Activated CD8-positive, alpha-beta memory T cell treated with anti-CD3 and anti-CD28 coated beads, Interleukin-2, amount 50 U/mL, for 4 hours (primary cell): ENCODE data around the gene CA11.

ENCODE experiments used
- DNase-seq: peaks from one replicate; pipeline ENCODE4 v3.0.0-alpha.2; 2020

Gene CA11

DNA sequence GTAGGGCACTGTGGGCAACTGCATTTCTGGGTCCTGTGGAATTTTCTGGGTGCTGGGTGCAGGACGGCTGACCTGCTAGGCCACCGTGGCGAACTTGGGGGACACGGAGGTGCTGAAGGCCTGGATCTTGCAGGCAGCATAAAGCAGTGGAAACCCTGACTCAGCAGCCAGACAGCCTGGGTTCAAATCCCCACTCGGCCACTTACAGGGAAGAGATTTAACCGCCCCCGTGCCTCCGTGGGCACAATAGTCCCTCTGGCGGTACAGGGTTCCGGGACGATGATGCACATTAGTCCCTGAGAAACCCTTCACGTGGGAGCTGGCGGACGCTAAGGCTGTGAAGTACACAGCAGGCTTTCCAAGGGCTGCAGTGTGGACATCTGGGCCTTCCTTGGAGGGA, 34.1 kb downstream of the CA11 start:
- no peak for DNase-seq

DNA sequence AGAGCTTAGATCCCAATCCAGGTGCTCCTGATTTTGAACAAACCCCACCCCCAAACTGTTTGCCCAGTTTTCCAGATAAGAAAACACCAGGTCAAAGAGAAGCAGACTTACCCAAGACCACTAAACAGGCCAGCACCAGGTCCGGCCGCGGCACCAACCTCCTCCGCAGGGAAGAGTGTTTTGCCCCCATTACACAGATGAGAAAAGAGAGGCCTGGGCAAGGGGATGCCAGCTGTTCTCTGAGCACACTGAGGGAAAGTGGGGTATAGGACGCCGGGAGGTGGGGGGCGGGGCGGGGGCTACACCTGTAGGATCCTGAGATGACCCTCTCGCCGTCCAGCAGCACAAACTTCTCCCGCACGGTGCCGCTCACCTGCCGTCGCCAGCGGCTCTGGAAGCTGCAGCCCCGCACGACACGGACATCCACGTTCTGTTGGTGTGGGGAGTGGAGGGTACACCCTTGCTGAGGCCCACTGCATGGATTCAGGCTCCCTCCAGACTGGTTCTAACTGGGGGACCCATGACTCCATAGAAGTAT, 36.3 kb downstream of the CA11 start:
- DNase-seq, result no peak

DNA sequence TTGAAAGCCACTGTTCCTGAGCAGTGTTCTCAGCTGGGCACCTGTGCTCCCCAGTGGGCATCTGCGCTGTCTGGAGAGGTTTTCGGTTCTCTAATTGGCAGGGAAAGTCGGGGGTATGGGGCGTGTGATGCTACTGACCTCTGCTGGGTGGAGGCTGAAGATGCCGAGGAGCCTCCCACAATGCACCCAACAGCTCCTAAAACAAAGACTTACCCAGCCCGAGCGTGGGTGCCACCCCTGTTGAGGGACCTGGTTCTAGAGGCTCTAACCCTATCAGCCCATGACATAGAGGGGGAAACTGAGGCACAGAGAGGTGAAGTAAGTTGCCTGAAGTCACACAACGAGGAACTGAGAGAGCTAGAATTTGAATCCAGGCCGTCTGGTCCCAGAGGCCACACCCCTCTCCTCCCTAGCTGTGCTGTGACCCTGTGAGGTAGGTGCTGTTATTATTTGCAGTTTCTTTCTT, 37.2 kb downstream of the CA11 start:
- DNase-seq, result peak; percentile 50

DNA sequence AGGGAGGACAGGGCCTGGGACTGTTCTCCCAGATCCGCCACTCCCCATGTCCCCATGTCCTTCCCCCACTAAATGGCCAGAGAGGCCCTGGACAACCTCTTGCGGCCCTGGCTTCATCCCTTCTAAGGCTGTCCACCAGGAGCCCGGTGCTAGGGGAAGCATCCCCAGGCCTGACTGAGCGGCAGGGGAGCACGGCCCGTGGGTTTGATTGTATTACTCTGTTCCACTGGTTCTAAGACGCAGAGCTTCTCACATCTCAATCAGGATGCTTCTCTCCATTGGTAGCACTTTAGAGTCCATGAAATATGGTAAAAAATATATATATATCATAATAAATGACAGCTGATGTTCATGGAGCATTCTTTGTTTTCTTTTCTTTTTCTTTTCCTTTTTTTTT, 38.6 kb downstream of the CA11 start:
- no peak for DNase-seq

DNA sequence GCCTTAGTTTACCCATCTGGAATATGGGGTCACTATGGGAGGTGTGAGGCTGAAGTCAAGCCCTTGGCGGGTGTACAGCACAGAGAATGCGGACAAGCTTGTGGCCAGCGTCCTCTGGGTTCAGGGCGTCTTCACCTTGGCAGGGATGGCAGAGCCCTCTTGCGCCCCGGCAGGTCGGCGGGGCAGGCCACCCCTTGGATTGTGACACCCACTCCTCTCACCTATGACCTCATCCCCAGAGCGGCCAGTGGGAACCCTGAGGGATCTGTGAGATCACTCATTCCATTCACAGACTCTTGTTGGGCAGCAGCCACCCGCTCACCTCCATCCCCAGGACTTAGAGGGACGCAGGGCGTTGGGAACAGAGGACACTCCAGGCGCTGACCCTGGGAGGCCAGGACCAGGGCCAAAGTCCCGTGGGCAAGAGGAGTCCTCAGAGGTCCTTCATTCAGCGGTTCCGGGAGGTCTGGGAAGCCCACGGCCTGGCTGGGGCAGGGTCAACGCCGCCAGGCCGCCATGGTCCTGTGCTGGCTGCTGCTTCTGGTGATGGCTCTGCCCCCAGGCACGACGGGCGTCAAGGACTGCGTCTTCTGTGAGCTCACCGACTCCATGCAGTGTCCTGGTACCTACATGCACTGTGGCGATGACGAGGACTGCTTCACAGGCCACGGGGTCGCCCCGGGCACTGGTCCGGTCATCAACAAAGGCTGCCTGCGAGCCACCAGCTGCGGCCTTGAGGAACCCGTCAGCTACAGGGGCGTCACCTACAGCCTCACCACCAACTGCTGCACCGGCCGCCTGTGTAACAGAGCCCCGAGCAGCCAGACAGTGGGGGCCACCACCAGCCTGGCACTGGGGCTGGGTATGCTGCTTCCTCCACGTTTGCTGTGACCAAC, 39.3 kb downstream of the CA11 start, which contains the start of gene SPACA4:
TSS of gene SPACA4 (plus strand) at position 280 of the 896 bp plus-strand sequence. CDS start at position 517, 237 bp downstream.
- no peak for DNase-seq

DNA sequence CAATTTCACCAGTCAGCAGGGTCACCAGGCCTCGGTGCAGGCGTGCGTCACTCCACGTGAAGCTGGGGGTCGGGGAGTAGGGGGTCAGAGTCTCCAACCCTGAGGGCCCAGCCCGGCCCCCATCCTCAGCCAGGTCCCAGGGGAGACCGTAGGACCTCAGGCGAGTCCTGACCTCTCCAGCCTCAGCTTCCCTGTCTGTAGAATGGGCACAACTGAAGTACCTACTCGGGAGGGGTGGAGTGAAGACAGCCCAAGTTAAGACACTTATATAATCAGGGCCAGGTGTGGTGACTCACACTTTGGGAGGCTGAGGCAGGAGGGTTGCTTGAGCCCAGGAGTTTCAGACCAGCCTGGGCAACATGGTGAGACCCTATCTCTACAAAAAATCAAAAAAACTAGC, 42.1 kb downstream of the CA11 start:
- no peak for DNase-seq

DNA sequence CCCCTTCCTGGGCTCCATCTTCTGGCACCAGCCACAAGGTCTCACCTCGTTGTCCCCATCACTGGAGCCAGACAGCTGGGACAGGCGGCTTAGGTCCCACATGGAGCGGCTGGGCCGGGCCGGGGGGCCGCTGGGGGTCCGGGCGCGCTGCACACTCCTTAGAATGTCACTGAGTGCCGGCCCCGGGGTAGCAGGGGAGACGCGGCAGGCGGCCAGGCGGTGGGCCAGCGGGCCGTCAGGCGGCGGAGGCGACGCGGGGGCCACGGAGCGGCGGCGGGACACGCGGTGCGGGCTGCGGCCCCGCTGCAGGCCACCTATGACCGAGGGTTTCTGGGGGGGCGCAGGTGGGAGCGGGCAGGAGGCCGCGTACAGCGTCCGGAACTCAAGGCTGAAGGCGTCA, 42.5 kb downstream of the CA11 start:
- DNase-seq, result no peak

DNA sequence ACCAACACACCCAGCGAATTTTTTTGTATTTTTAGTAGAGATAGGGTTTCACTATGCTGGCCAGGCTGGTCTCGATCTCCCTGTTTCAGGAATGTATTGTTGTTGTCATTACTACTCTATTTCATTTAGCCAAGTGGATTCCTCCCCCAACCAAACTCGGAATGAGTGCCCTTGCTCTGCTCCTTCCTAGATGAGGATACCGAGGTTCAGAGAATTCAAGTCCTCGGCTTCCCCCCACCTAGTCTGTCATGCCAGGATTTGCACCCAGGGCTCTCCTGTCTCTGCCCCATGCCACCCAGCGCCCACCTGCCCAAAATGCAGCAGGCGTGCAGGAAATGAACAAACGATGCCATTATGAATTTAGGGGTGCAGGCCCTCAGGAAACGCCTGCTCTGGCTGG, 43.0 kb downstream of the CA11 start:
- DNase-seq, result no peak

DNA sequence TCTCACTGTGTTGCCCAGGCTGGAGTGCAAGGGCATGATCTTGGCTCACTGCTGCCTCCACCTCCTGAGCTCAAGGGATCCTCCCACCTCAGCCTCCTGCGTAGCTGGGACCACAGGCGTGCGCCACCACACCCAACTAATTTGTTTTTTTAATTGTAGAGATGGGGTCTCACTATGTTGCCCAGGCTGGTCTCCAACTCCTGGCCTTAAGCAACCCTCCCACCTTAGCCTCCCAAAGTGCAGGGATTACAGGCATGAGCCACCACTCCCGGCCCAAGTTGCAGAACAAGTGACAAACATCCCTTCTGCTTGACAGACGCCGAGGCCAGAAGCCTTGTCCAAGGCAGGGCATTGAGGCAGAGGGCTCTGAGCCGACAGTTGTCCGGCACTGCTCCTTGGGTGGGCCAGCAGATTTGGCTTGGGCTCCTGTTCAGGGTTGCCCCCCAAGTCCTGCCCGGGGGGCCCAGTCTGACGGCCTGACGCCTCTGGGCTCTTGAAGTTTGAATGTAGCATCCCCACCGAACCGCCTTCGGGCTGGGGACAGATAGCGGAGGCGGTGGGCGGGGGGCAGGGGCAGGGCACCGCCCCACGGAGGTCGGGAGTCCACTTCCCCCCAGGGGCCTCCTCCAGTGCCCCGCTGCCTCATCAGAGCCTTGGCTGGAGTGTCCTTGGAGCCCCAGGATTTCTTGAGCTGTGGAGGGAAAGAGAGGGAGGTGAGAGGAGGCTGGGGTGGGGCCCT, 45.1 kb downstream of the CA11 start:
- no peak for DNase-seq

DNA sequence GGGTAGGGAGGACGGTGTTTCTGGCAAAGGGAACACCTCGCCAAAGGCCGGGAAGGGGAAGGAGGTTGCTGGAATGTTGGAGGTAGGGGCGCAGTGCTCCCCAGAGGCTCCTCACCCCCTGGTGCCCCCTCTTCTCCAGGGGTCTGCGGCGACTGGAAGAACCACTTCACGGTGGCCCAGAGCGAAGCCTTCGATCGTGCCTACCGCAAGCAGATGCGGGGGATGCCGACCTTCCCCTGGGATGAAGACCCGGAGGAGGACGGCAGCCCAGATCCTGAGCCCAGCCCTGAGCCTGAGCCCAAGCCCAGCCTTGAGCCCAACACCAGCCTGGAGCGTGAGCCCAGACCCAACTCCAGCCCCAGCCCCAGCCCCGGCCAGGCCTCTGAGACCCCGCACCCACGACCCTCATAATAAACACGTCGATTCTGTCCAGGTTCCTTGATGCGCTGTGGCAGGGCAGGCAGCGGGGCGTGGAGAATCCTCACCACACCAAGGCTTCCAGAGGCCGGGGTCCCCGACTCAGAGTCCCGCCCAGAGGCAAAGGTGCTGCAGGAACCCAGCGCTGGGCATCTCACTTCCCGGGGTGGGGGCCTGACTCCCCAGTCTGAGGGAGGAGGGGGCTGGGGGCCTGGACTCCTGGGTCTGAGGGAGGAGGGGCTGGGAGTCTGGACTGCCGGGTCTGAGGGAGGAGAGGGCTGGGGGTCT, 46.8 kb downstream of the CA11 start:
- no peak for DNase-seq

DNA sequence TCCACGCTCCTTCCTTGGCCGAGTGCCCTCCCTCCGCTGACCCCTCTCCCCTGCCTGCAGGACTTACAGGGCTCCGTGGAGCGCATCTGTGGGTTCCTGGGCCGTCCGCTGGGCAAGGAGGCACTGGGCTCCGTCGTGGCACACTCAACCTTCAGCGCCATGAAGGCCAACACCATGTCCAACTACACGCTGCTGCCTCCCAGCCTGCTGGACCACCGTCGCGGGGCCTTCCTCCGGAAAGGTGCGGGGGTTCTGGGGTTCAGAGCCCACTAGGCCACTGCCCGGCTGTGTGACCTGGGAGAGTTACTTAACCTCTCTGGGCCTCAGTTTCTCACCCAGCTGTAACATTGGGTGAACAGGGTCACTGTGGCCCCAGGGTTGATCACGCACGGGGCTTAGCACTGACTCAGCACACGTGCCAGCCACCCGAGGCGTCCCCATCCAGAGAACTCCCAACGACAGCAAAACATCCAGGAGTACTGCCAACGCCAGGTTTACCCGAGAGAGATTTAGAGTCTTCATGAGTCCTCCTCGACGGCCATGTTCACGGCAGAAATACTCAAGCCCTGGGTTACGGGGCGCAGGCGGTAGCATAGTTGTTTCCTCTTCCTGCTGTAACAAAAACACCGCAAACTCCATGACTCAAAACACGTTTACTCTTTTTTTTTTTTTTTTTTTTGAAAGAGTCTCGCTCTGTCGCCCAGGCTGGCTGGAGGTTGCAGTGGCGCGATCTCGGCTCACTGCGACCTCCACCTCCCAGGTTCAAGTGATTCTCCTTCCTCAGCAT, 49.1 kb downstream of the CA11 start:
- DNase-seq, result peak; percentile 33

DNA sequence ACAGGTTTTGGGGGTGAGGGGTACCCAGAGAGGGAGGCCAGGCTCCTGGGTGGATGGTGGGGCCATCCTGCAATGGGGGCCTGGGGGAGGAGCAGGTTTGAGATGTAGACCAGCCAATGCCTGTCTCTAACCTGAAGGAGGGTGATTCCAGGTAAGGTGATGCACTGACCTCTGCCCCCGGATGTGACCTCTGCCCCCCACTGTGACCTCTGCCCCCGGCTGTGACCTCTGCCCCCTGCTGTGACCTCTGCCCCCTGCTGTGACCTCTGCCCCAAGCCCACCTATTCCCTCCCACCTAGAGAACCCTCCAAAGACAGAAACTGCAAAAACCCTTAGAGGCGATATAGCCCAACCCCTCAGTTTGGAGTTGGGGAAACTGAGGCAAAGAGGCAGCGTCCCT, 49.8 kb downstream of the CA11 start:
- DNase-seq, result no peak

DNA sequence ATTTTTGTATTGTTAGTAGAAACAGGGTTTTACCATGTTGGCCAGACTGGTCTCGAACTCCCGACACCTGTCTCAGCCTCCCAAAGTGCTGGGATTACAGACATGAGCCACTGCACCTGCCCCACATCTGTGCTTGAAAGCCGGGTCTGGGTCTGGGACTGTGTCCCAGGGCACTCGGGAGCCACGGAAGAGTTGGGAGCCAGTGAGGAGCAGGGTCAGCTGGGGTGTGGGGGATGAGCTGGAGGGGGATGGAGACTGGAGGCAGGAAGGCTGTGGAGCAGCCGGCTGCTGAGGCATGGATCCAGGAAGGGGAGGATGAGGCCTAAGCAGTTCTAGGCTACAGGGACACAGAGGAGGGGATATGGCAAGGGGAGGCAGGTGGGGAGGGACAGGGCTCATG, 50.2 kb downstream of the CA11 start:
- no peak for DNase-seq

DNA sequence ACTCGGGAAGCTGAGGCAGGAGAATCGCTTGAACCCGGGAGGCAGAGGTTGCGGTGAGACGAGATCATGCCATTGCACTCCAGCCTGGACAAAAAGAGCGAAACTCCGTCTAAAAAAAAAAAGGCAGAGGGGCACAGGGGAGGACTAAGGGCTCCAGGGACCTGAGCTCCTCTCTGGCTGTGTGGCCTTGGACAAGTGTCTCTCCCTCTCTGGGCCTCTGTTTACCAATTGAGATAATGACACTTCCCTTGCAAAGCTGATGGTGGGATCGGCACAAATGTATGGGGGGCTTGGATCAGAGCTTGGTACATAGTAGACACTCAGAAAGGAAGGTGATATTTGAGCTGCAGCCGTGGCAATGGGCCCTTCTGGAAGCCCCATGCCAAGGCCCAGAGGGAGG, 50.8 kb downstream of the CA11 start:
- DNase-seq, result no peak

DNA sequence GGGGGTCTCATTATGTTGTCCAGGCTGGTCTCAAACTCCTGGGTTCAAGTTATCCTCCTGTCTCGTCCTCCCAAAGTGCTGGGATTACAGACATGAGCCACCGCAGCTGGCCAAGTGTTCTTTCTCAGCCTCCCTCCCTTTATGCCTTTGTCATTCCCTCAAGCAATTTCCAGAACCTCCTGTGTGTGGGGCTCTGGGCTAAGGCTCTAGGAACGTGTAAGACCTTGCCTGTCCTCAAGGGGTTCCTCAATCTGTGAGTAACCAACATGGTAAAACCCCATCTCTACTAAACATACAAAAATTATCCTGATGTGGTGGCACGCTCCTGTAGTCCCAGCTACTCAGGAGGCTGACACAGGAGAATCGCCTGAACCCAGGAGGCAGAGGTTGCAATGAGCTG, 55.0 kb downstream of the CA11 start:
- DNase-seq, result no peak

DNA sequence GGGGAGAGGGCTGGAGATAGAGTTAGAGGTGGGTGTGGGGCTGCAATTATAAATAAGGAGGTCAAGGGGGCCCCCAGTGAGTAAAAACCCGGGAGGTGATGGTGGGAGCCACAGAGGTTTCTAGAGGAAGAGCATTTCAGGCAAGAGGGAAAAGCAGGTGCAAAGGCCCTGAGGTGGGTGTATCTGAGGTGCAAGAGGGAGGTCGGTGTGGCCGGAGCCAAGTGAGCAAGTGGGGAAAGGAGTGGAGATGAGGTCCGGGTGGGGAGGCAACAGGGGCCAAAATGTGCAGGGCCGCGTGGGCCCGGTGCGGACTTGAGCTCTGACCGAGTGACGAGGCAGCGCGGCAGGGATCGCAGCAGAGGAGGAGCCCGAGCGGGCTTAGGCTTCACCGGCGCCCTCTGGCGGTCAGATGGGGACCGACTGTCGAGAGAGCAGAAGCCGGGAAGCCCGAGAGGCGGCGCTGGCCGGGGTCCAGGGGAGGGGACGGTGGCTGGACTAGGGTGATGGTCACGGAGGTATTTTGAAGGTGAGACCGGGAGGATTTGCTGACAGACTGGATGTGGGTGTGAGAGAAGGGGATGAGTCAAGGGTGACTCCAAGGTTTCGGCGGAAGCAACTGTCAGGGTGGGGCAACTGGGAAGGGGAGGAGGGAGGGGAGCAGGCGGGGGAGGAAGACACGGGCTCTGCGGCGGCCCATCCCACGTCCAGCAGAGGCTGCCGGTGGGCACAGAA, 57.2 kb downstream of the CA11 start:
- DNase-seq, result peak; percentile 85
